GM21360 (cell line): ENCODE data around the gene INSL3.
A peak's percentile ranks its signal among the peaks of the same experiment; 100 is the strongest.

Experiments
- ATAC-seq: cut with Tn5 transposase; IDR thresholded peaks from one replicate; pipeline ENCODE4 v1.9.1; 2021; ENCODE audit warnings: mild to moderate bottlenecking, moderate library complexity; ENCODE audit not compliant: unreplicated experiment

The INSL3 gene, protein sequence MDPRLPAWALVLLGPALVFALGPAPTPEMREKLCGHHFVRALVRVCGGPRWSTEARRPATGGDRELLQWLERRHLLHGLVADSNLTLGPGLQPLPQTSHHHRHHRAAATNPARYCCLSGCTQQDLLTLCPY

DNA sequence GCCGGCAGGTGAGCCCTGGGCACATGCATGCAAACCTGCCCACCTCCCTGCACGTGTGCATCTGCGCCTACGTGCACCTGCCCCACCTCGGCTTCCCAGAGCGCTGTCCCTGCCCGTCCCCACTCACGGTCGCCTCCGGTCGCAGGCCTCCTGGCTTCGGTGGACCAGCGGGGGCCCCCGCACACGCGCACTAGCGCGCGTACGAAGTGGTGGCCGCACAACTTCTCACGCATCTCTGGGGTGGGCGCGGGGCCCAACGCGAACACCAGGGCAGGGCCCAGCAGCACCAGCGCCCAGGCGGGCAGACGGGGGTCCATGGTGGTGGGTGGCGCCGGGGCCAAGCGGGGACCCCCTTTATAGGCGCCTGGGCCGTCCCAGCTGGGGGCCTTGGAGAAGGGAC lies at the start of gene INSL3:
Gene INSL3, minus strand, starts transcription at position 330 of the 400 bp plus-strand sequence. Its CDS starts 13 bp downstream, at position 317.
- no peak for ATAC-seq

DNA sequence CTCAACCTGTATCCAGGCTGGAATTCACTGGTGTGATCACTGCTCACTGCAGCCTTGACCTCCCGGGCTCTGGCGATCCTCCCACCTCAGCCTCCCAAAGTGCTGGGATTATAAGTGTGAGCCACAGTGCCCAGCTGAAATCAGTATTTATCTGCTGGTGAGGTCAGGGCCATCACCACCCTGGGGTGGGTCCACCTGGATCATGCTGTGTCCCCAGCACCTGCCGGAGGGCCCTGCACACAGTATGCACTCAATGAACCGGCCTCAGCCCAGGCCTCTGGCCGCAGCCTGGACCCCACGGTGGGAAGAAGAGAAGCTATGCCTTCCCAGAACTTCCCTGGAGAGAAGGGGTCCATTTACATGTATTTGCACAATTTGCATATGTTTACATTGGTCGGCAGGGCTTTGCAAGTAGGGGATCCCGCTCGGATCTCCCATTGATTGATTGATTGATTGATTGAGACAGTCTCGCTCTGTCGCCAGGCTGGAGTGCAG lies 47.8 kb upstream of the INSL3 start:
- ATAC-seq, result no peak

DNA sequence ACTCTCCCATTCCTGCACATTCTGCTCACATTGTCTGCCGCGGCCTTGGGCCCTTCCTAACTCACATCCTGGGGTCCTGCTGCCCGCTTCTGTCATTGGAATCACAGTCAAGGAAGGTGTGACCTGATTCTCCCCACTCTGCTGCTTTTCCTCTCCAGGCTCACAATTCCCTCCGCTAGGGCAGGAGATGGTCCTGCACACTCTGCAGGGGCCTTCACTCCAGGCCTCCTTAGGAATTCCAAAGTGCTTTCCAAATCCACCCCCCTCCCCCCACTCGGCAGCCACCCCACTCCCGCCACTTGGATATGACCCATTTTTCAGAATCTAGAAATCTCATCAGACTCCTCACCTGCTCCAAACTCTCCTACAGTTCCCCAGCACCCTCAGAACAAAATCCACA lies 47.4 kb upstream of the INSL3 start:
- ATAC-seq, result no peak

DNA sequence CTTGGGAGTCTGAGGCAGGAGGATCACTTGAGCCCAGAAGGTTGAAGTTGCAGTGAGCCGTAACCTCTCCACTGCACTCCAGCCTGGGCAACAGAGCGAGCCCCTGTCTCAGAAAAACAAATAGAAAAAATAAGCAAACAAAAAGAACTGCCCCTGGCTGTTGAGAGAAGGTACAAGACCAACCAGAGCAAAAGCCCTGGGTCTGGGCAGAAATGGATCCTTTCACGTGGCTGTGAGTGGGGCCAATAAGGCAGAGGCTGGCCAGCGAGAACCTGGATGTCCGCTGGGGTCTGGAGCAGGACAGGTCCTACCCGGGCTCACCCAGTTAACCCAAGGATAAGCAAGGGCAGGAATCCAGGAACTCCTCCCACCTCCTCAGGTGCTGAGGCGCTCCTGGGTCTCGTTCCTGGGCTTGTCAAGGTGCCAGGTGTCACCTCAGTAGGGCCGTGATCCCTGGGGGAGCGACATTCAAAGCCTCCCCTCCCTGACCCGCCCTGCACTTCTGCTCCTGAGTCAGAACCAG lies 45.7 kb upstream of the INSL3 start:
- no peak for ATAC-seq

DNA sequence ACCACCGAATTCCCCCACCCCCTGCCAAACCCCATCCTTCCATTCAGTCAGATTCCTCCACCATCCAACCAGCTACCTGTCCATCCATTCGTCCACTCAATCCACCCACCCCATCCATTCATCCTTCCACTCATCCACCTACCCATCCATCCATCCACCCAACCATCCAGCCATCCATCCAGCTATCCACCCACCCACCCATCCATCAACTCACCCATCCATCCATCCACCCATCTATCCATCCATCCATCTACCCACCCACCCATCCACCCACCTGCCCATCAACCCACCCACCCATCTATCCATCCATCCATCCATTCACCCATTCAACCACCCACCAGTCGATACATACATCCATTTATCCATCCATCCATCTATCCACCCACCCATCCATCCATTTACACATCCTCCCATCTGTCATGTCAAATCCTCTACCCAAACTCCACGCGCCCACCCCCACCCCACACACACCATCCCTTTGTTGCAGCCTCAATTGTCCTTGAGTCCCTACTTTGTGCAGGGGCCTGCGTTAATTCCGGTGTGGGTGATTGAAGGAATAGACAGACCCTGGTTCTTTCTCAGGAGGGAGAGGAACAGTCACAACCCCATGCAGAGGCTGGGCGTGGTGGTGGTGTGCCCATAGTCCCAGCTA lies 45.1 kb upstream of the INSL3 start:
- no peak for ATAC-seq

DNA sequence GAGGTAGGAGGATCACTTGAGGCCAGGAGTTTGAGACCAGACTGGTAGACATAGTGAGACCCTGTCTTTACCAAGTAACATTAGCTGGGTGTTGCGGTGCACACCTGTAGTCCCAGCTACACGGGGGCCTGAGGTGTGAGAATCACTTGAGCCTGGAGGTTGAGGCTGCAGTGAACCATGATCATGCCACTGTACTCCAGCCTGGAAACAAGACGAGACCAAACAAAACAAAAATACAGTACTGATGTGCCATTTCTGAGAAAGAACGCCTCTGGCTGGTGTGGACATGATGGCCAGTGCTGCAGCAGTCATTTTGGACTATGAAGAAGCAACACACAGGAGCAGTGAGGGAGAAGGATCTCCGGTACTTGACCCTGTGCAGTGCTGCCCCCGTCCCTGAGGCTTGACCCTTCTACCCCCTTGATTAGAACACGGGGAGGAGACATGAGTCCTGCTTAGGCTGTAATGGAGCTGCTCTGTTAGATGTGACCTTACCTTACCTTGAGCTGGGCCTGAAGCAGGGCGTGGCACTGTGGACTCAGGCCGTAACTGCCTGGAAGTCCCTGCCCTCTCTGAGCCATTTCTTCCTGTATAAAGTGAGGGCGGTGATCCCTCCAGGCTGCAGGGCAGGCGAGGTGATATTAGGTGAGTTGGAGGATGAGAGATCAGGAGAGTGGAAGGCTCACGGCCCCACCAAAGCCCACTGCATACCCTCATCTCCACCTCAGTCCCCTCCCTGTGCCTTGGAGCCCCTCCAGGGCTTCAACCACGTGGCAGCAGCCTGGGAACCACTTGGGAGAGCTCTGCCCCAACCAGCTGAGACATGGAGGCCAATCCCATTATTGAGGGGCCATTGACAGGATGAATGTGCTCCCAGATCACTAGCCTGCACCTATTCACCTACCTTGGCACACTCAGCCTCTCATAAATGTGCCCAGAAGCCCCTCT lies 44.3 kb upstream of the INSL3 start:
- no peak for ATAC-seq

DNA sequence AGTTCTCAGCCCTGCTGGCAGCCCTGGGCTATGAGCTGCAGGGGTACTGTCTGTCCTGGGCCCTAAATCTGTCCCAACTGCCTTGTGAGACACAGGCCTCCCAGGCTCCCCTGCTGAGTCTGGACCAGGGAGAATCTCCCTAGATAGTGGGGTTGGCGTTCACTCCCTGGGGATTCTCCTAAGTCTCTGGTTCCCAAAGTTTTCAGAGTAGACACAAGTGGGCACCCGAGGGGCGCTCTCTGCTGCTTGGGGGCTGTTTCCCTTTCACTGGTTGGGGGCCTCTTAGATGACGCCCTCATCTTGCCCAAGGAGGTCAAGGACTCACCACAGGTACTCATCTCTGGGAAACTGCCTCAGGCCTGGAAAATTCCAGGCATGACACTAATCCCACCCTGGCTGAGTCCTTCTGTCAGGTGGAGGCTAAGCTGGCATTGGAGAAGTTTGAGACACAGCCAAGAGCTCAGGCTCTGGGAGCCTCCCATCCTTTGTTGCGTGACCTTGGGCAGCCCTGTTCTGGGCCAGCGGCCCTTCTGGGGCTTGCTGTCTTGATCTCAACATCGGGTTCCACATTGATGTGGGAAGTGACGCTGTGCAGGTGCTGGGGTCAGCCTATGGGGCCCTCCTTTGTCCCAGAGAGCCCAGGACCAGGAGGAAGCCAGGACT lies 42.3 kb upstream of the INSL3 start:
- no peak for ATAC-seq

DNA sequence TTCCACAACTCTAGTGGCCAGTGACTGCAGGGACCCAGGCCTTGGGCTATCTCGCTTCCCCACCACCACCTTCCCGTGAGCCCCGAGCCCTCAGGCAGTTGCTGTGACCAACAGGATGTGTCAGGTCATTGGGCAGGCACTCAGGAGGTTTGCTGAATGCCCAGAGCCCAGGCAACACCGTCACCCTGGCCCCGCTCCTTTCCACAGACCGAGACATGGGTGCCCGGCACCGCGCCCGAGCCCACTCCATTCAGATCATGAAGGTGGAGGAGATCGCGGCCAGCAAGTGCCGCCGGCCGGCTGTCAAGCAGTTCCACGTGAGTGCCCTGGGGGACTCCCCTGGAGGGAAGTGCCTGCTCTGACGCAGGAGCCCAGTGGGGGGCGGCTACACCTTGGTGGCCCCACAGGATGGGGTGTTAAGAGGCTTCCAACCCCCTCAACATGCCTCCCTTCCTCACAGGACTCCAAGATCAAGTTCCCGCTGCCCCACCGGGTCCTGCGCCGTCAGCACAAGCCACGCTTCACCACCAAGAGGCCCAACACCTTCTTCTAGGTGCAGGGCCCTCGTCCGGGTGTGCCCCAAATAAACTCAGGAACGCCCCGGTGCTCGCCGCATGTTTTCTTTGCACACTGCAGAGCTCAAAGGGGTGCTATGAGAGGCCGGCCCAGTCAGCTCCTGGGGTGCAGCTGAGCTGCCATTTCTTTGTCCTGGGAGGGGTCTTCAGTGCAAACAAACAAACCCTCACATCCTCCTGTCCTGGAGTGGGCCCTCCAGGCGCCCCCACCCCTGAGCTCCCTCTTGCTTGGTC lies 41.6 kb upstream of the INSL3 start:
- no peak for ATAC-seq

DNA sequence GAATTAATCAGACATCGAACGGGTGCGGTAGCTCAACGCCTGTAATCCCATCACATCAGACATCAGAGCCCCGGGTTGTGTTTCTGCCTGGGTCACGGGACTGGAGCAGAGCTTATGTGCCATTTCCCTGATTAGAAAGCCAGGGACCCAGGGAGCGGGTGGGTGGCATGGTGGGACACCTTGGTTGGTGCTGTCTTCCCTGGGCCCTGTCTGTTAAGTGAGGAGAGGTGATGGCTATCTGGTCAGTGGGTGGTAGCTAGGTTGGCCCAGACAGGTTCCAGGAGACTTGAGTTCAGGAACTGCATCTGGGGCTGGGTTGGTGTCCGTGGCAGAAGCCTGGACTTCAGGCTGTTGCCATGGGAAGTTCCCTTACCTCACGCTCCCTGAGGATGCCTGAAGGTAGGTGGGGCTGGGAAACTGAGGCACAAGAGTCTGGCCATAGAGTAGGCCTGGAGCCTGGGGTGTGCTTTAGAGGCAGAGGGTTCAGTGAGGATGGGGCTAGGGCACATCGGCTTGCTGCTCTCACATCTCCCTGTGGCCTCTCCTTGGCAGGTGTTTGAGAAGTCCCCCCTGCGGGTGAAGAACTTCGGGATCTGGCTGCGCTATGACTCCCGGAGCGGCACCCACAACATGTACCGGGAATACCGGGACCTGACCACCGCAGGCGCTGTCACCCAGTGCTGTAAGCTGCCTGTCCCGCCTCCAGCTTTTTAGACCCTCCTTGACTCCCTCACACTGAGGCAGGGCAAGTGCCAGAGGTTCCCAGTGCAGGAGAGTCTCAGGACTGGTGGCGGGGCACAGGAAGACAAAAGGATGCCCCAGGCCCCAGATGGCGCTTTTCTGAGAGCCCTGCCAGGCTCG lies 40.5 kb upstream of the INSL3 start:
- ATAC-seq, result no peak

DNA sequence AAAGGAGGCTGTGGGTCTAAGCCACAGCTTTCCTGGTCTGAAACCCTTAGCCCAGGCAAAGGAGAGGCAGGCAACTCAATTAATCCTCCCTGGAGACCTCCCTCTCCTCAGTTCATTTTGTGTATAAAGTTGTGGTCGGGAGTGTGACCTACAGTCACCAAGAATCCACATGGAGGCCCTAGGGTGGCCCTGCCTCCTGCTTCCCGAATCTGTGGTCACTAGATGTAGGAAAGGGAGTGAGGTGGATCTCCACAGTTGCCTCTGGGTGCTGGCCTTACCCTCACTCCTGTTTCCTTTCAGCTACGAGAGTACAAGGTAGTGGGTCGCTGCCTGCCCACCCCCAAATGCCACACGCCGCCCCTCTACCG lies 39.7 kb upstream of the INSL3 start:
- ATAC-seq, result no peak

DNA sequence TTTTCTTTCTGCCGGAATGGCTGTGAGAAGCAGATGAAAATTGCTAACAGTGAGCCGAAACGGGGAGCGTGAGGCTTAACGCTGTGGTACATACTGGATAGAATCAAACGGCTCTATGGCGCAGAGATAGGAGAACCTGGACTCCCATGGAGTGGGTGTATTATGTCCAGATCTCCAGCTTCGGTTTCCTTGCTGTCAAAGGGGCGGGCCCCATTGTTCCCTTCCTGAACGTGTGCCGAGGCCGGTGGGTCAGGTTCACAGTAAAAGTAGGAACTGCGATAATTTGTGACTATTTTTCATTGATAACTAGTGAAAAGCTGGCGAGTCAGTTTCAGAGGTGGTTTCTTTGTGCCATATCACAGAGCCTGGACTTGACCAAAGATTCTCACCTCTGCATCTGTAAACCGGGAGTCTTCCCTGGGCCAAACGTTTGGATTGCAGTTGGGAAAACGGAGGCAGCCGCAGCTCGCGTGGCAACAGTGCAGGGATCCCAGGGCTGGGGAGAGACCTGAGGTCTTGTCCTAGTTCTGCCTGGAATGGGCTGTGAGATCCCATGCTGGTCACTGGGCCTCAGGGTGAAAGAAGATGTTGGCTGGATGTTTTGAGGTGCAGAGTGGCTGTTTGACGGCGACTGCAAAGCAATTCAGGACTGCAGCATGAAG lies 39.1 kb upstream of the INSL3 start:
- no peak for ATAC-seq

DNA sequence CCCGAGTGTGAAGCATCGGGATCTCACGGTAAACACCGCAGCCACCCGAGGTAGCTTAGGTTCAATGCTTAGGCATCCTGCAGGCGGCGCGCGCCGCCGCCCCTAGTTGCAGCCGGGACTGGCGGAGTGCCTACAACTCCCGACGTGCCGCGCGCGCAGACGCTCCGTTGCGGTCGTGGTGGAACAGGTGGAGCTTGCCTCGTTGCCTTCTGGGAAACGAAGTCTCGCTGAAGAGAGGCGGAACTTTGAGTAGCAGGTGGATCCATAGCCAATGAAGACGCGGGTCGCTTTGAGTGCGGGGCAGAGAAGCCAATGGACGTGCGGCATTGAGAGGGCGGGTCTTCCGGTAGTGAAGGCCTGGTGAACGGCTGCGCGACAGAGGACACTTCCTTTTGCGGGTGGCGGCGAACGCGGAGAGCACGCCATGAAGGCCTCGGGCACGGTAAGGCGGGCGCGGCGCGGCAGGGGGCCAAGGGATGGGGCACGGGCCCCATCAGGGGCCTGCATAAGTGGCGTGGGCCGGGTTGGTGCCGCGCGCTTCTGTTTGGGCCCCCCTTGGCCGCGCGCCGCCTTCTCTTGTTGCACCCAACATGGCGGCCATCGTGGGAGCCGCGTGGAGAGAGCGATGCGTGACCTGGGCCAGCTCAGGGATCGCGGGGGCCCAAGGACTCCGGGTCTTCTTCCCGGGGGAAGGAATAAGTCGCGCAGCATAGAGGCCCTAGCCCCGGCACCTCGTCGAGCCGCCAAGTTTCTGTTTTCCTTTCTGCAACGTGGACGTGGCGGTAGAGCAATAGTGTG lies 38.4 kb upstream of the INSL3 start, which contains the start of gene RPL18A:
Gene RPL18A, plus strand, starts transcription at position 378 of the 798 bp plus-strand sequence. Its CDS starts 47 bp downstream, at position 425.
- peak; percentile 86 for ATAC-seq

DNA sequence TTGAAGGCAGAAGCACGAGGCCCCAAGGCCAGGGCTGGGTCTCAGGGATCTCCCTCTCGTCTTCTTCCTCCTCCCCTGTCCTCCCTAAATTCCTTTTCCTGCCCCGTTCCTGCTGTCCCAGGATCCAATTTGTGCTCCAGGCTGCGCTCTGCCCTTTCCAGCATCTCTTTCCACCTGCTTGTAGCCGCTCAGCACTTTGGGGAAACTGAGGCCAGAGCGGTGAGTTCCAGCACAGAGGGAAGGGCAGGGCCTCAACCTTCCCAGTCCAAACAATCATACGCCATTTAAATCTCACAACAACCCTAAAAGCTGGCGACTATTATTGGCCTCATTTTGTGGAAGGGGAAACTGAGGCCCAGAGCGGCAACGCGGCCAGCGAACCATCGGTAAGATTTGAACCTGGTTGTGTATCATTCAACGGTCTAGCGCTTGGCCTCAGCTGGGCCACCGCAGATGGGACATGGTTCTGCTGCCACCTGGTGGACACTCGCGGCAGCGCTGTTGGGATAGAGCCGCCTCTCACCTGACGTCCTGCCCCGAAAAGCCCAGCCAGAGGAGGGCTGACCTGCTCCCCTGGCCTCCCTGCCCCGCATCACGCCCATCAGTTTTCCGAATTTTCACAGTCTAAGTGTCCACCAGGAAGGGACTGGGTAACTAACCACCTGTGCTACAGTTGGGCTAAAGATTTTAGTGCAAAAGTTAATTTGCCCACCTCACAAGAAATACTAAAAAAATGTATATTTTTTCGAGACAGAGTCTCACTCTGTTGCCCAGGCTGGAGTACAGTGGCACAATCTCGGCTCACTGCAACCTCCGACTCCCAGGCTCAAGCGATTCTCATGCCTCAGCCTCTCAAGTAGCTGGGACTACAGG lies 34.2 kb upstream of the INSL3 start:
- no peak for ATAC-seq

DNA sequence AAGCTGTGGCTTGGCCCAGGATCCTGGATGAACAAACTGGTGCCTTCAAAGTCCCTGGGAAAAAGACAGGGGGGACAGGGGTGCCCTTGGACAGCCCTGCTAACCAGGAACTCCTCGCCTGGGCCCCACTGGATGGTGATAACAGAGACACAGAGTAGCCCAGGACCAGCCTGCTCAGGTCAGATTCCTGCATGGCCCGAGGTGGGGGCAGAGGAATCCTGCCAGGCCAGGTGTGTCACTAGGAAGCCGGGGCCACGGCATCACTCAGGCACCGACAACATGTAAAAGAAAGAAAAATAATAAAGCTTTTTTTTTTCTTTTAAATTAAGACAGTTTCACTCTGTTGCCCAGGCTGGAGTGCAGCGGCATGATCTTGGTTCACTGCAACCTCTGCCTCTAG lies 32.7 kb upstream of the INSL3 start:
- no peak for ATAC-seq

DNA sequence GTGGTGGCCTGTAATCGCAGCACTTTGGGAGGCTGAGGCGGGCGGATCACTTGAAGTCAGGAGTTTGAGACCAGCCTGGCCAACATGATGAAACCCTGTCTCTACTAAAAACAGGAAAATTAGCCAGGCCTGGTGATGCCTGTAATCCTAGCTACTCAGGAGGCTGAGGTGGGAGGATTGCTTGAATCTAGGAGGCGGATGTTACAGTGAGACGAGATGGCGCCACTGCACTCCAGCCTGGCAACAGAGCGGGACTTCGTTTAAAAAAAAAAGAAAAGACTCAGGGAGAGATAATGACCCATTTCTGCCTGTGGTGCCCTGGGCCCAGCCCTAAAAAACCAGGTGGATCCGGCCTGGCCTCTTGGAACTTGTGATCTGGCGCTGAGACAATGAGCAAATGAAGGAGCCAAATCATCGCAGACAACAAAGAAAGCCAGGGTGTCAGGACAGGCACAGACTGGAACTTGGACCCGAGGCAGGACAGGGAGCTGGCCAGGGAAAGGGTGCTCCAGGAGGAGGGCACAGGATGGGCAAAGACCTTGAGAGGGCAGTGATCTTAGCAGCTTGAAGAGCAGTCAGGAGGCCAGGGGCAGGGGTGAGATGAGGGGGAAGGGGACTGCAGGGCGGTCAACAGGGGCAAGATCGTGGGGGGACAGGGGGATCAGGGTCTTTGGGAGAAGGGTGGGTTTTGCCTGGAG lies 27.4 kb upstream of the INSL3 start:
- no peak for ATAC-seq
